GM12874 (cell line): ENCODE results near the gene DRC1.
A peak's percentile ranks its signal among the peaks of the same experiment; 100 is the strongest.

ENCODE experiments used
- TF ChIP-seq, protein P1 (sequence below): IDR thresholded peaks from 2 replicates; pipeline ENCODE4 v1.5.1; 2011; ENCODE audit warnings: low read depth, mild to moderate bottlenecking, control low read depth, low read length, moderate library complexity; ENCODE audit not compliant: insufficient read depth

The DRC1 gene

DNA sequence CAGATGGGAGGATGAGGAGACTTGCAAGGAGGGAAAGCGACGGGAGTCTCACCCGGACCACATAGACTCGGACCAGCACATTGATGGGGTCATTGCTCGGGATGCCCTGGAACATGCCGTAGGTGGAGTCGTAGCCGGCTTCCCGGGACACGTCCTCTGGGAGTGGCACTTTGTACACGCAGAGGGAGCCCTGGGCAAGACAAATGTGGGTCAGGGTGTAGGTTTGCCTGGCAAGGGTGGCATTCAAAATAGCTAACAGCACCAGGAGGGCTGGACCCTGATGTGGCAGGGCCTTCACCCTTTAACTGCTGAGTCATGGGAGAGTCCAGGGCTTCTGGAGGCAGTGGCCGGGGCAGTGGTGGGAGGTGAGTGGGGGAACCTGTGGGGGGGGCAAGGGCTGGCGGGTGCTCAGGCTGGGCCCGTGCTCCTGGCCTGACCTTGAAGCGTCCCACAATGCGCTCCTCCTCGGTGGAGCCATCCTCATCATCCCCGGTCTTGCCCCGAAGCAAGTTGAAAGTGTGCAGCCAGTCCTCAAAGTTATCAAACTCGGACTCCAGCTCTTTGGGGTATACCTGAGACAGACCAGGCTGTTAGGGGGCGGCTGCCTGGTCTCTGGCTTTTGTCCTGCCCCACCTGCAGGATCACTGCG lies 65.1 kb downstream of the DRC1 start:
- TF ChIP-seq, protein P1, sequence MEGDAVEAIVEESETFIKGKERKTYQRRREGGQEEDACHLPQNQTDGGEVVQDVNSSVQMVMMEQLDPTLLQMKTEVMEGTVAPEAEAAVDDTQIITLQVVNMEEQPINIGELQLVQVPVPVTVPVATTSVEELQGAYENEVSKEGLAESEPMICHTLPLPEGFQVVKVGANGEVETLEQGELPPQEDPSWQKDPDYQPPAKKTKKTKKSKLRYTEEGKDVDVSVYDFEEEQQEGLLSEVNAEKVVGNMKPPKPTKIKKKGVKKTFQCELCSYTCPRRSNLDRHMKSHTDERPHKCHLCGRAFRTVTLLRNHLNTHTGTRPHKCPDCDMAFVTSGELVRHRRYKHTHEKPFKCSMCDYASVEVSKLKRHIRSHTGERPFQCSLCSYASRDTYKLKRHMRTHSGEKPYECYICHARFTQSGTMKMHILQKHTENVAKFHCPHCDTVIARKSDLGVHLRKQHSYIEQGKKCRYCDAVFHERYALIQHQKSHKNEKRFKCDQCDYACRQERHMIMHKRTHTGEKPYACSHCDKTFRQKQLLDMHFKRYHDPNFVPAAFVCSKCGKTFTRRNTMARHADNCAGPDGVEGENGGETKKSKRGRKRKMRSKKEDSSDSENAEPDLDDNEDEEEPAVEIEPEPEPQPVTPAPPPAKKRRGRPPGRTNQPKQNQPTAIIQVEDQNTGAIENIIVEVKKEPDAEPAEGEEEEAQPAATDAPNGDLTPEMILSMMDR: no peak

DNA sequence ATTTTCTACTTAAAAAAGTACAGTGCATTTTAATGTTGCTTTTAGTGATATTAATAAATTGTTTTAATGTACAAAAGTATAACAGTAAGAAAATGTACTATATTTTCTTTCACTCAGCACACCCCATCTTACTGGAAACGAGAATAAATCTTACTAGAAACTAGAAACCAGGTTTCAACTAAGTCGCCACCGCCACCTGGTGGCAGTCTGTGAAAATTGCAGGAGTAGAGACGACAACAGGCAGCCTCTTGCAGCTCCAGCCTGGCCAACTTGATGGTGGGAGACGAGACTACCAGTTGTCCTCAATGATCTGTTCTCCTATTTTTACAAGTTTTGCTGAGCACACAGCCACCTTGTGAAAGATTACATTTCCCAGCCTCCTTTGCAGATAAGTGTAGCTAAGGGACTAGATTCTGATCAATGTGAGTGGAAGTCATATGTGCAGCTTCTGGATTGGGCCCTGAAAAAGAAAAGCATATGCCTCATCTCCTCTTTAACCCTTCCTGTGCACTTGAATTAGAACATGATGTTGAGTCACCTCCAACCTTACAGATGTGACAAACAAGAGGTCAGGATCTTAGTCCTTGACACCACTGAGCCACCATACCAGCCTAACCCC lies 67.5 kb downstream of the DRC1 start:
- TF ChIP-seq, protein P1: peak; percentile 64

DNA sequence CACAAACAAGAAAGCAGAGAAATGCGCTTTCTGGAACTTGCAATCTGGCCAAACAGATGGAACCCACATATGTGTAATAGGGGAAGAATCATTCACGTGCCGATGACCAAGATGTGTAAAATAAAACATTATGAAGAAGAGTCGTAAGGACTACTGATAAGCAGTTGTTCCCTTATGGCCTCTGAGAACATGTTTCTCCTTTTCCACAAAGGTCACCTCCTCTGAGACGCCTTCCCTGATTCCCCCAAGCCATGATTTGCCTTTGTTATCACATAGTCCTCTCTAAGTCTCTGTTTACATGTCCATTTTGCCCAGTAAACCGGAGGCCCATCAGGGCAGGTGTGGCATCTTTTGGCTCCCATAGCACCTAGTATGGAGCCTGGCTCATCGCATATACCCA lies 68.2 kb downstream of the DRC1 start:
- TF ChIP-seq, protein P1: no peak

DNA sequence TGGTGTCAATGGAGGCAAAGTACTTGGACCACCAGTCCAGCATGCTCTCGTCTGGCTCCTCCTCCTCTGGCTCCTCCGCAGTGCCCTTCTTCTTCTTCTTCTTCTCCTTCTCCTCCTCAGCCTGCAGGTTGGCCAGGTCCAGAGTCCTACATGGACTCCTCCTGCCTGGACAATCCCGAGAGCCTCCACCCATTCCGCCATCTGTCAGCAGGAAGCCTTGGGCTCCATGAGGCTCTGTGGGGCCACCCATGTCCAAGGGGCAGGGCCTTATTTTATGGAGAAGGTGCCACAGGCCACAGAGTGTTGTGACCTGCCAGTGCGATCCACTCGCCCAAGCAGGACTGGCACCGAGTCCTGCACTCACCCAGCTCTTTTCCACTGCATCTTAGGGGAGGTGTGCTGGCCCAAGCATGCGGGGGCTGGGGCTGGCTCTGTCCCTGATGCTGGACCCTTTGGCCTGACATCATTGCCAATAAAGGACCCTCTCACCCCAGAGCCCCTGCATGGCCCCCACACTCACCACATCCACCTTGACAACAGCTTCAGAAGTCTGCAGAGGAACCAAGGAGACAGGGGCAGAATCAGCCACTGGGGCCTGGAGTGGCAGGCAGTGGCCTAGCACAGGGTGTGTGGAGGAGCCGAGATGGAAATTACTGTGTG lies 69.0 kb downstream of the DRC1 start:
- TF ChIP-seq, protein P1: no peak

DNA sequence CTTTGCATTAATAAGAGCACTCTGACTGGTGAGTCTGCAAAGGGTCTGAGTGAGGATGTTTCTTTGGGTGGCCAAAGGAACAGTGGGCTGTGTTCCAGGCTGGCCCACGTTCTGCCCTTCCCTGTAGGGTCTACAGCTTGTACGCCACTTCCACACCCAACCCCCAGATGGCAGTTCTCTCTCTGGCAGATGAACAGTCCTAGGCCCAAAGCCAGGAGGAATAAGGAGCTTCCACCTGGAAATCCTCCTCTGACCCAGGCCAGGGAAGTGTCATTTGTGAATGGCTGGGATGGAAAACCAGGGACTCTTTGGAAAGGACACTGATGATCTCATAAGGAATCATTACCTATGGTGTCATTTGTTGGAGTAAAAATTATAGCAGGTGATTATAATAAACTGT lies 69.6 kb downstream of the DRC1 start:
- TF ChIP-seq, protein P1: no peak

DNA sequence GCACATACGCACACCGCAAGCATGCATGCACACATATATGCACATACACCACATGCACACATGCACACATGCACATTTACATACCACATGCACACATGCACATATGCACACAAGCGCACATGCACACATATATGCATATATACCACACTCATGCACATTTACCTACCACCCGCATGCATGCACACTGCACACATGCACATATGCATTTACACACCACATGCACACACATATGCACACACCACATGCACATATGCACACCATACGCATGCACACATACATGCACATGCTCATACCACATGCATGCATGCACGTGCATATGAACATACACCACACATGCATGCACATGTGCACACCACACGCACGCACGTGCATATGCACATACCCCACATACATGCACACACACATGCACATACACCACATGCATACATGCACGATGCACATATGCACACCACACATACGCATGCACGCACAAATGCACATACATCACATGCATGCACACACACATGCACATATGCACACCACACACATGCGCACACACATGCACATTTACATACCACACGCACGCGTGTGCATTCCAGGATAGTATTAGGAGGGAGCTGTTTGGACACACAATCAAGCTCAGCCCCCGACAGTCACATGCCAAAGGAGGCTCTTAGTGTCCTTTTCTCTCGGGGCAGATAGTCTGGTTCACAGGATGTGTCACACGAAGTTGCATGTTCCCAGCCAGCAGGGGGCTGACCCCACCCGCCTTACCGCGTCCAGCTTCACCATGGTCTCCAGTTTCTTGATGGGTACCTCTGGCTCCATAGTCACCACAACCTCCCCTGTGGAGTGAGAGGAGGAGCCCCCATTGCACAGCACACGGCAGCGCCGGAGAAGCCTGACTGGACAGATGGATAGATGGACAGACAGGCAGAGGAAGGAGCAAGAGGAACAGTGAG lies 70.3 kb downstream of the DRC1 start:
- TF ChIP-seq, protein P1: no peak
